HL-60/S4 (cell line): ENCODE measurements around the gene ENGASE.

ENCODE experiments used
- in situ Hi-C: fragments of 300-500 bp; cut with MboI; formaldehyde crosslinking; loops from 2 replicates; pipeline ENCODE4 v1.14.3; 2022; ENCODE audit warnings: low sequenced_read_pairs

The ENGASE gene

DNA sequence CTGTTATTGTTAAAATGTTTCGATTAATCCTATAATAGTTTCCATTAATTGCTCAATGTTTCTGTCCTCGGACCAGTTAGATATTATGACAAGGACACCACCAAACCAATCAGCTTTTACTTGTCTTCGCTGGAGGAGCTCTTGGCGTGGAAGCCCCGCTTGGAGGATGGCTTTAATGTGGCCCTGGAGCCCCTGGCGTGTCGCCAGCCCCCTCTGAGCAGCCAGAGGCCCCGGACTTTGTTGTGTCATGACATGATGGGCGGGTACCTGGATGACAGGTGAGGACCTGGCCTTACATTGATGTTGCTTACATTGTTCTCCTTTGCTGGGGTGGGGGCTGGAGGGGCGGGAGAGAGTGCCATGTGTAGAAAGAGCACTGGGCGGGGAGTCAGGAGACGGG is 3.0 kb downstream of the ENGASE start:
- in situ Hi-C loops: no loop called here

DNA sequence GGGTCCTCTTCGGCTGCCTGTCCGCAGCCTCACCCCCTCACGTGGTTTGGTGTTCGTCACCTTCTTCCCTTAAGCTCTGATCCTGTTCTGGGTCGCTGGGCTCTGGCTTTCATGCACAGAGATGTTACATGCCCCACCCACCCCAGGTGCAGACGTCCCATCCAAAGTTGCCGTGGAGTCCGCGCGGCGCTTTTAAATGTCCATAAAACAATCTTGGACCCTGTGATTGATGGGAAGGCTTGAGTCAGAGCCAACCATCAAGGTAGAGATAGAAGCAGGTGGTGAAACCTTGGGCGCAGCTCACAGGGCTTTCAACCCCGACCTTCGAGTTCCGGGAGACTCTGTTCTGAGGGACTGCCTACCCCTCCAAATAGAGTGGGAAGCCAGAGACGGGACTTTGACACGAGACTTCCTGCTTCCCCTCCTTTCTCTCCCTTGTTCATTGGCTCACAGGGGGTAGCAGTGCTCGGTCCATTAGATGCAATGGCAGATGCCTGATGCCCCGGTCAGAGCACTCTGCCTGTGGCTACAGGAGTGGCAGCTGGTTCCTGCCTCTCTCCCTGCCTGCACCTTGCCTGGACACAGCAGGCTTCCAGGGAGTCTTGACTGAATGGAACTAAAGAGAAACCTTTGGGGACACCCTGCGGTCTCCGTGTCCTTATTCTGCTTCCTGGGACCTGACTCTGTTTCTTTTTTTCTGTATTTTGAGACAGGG is 4.0 kb downstream of the ENGASE start:
- in situ Hi-C loops: no loop called here

DNA sequence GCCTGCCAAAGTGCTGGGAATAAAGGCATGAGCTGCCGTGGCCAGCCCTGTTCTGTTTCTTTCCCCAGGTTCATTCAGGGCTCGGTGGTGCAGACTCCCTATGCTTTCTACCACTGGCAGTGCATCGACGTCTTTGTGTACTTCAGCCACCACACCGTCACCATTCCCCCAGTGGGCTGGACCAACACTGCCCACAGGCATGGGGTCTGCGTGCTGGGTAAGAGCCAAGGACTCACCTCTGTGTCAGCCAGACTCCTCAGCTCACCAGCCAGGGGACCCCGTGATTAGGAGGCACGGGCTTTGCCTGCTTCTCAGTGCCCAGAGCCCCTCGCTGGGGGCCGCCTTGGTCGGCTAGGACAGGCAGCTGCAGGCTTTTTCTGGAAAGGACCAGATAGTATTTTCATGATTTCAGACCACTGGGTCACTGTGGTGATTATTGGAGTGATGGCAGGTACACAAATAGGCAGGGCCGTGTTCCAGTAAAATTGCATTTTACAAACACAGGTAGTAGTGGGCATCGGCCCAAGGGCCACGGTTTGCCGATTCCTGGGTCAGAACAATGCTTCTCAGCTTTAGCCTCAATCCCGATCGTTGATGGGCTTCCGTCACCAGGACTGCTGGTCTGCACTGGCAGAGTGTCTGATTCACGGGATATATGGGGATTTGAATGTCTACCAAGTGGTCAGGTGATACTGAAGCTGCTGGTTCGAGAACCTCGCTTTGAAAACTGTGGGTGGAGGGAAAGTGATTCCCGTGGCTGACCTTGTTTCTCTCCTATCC is 5.0 kb downstream of the ENGASE start:
- in situ Hi-C loops: no loop called here

DNA sequence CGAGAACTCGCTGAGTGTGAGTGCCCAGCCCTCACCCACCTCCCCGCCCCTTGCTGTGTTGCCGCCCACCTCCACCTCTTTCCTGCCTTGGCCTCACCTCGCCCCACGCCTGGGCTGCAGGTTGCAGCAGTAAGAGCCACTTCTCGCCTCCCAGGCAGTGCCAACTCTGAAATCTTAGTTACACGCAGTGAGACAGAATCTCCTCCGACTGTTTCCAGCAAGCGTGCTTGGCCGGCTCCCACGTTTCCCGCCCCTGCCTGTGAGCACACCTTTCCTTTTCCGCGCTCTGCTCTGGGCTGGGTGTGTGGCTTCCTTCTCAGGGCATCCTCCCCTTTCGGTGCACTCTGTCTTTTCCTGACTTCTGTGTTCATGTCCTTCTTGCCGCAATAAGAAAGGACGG is 5.7 kb downstream of the ENGASE start:
- in situ Hi-C loops: no loop called here

- in situ Hi-C loops: no loop called here
These were observed 6.2 kb downstream of the ENGASE start for GRCh38 chr17:79080761-79081290.

DNA sequence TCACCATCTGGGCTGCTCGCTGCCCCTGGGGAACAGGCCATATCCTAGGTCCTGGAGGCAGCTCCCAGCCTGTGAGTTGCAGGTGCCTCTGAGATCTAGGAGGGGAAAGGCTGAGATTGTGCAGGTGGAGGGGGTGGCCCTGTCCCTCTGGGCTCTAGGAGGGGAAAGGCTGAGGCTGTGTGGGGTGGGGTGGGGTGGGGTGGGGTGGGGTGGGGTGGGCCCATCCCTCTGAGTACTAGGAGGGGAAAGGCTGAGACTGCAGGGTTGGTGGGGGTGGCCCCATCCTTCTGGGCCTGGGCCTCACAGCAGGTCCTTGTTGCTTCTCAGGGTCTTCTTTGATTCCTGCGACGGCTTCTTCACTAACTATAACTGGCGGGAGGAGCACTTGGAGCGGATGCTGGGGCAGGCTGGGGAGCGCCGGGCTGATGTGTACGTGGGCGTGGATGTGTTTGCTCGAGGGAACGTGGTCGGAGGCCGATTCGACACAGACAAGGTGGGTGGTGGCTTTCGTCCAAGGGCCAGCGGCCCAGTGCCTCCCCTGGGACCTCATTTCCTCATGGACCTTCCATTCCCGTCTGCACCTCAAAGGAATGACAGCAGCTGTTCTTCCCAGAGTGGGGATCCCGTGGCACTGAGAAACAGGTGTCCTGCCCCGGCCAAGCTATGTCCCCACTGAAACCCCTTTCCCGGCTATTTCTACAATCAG is 7.1 kb downstream of the ENGASE start:
- in situ Hi-C loops: no loop called here

DNA sequence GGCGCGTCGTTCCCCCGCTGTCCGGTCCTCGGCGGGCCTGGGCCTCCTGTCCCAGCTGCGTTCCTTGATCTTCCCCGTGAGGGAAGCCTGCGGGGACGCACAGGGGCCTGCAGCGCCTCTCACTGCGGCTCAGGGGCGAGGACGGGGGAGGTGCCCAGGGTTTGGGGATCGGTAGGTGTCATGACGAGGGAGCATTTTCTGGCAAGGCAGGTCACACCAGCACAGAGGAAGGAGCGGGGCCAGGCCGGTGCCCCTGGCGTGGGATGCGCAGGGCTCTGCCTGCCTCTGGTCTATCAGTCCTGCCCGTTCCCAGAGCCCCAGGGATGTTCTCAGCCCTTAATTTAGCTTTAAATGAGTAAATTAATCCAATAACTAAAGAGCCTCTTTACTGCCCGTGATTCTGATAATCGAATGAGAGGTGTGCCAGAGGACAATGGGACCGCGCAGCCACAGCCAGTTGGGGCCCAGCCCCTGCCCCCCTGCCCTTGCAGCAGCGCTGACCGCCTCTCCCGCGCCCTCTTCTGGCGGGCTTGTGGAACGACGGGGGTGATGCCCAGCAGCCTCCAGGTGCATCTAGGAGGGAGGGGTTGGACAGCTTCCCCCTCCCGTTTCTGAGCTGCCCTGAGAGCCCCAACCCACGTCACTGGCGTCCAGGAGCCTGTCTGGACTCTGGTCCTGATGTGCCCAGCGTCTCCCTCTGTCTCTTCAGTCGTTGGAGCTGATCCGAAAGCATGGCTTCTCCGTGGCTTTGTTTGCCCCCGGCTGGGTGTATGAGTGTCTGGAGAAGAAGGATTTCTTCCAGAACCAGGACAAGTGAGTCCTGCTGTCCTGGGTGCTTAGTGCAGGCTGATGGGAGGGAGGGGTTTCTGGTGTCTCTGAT is 7.9 kb downstream of the ENGASE start:
- in situ Hi-C loops: no loop called here

DNA sequence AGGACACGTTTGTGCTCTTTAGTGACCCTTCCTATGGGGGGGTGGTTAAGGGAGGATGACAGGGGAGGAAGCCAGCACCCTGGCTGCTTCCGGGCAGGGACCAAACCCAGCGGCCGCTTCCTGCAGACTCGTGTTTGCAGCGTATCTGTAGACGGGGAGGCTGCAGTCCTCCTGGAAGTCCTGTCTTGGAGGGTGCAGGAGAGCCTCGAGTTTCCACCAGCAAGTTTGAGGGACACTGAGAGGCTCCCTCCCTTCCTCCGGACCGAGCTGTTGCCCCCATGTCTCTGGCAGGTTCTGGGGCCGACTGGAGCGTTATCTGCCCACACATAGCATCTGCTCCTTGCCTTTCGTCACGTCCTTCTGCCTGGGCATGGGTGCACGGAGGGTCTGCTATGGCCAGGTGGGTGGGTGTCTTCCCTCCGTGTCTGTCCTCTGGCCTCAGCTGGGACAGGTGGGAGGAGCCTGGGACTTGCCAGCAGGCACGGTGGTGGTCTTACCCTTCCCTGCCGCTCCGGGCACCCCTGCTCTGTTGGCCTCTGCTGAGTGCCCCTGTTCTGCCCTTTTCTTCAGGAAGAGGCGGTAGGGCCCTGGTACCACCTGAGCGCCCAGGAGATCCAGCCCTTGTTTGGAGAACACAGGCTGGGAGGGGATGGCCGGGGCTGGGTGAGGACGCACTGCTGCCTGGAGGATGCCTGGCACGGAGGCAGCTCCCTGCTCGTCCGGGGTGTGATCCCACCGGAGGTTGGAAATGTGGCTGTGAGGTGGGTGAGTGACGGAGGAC is 8.8 kb downstream of the ENGASE start:
- in situ Hi-C loops: no loop called here

DNA sequence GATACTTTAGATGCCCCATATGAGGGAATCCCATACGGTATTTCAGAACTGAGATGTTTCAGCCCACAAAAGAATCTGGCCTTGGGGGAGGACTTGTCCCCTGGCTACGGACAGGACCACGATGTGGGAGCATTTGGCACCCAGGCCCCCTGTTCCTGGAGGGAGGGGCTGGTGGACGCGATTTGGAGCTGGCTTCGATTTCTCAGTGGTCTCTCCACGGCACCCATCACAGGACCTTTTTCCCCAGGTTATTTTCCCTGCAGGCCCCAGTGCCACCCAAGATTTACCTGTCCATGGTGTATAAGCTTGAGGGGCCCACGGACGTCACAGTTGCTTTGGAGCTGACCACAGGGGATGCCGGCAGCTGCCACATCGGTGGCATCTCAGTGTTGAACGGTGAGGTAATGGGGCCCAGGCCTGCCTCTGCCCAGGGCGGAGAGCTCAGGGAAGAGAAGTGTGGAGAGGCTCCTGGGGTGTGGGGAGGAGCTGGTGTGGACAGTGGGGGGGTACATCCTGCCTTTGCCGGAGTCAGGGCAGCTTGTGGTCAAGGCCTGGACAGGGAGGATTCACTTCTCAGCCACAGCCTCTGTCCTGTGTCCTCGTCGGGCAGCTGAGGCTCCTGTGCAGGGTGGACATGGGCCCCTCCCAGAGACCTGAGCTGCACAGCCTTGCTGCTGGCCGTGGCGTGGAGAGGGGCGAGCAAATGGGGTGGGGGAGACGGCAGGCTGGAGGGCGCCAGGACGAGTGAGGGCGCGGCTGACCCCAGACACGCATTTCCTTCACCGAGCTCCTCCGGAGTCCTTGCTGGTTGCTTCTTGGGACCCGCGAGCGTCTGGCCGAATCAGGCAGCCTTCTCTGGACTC is 9.9 kb downstream of the ENGASE start:
- in situ Hi-C loops: no loop called here

GRCh38 chr17:79085154-79085920 is 10.7 kb downstream of the ENGASE start:
- in situ Hi-C loops: no loop called here

- in situ Hi-C loops: no loop called here
These were observed 11.4 kb downstream of the ENGASE start for GRCh38 chr17:79085921-79086551.

DNA sequence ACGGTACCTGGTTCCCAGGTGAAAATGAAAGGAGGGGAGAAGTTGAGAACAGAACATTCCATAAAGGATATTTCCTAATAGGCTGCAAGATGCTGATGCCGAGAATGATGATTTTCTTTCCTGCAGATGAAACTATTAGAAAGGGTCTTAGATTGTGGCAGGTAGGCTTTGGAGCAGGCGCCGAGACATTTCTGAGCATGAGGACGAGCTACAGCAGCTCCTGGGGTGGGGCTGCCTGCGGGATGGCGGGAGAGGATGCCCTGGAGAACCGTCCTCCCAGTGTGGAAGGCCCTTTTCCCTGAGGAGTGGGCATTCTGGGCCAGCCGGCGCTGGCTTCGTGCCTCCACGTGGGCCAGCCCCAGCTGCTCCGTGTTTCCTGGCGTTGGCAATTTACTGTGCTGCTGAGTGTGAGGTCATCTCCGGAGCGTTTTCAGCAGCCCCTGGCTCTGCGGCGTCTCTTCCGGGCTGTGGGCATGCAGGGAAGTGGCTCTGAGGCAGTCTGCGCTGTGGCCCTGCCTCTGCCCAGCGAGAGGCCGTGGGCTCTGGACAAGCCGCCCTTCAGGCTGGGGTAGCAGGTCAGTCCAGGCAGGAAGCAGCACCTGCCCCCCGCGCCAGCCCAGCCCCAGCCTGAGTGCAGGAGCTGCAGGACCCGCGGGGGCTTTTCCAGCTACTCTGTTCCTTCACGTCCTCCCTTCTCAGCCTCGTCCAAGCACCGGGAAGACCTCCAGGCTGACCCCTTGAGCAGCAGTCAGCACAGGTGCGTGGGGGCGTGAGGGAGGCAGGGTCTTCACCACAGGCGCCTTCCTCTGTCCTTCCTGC is 12.2 kb downstream of the ENGASE start:
- in situ Hi-C loops: no loop called here

GRCh38 chr17:79087428-79088143 is 13.0 kb downstream of the ENGASE start:
- in situ Hi-C loops: no loop called here

GRCh38 chr17:79088247-79088996 is 13.8 kb downstream of the ENGASE start:
- in situ Hi-C loops: no loop called here

DNA sequence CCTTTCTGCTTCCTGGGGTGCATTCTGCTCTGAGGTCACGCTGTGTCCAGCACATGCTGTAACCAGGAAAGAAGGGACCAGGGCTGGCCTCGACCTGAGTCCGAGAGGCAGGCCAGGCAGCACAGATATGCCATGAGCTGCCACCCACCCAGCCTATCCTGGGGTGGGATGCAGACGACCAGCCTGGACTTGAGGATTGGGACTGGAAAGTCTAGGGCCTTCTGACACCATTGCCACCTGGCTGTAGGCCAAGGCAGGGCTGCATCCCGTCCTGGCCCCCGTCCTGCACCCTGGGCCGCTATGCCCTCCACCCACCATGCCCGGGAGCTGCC is 14.3 kb downstream of the ENGASE start:
- in situ Hi-C loops: no loop called here
